OCI-LY7 (cell line): ENCODE measurements around the gene G6PD. TPM values are rescaled to one million over a fixed set of nuclear protein-coding genes. Genes with fewer than 3 reads are reported as not detected.

Source experiments
- BruUV-seq: library from RNA; stranded (reverse); fragments of 400-500 nt; replicated peaks from 2 replicates; lab custom pipeline; 2021; lab: Mats Ljungman, UMichigan
- CTCF ChIA-PET: fragments of 300-600 bp; sonication (Branson Sonifier 250); formaldehyde crosslinking; loops from one replicate; lab custom pipeline; 2022; ENCODE audit warnings: antibody characterized with exemption; ENCODE audit not compliant: unreplicated experiment; lab: Charles Lee
- POLR2A ChIA-PET: fragments of 300-600 bp; sonication (Branson Sonifier 250); formaldehyde crosslinking; loops from one replicate; lab custom pipeline; 2022; ENCODE audit warnings: antibody characterized with exemption; lab: Charles Lee
- DNase-seq: peaks from one replicate; pipeline ENCODE4 v3.0.0-alpha.2; 2015; ENCODE audit warnings: low spot score
- H2AFZ ChIP-seq: fragments of 200-600 bp; sonication (generic), shearing (Covaris generic); 2 replicates; pipeline ENCODE4 v1.6.1; 2014; ENCODE audit warnings: mild to moderate bottlenecking, antibody characterized with exemption, low read length, moderate library complexity
- H3K27ac ChIP-seq: fragments of 200-600 bp; sonication (generic); 2 replicates; pipeline ENCODE4 v1.5.1; 2014; ENCODE audit warnings: mixed run types, low read depth, mild to moderate bottlenecking, moderate library complexity, low read length, inconsistent platforms; ENCODE audit not compliant: poor library complexity, severe bottlenecking
- H3K36me3 ChIP-seq: fragments of 200-600 bp; sonication (generic); 2 replicates; pipeline ENCODE4 v1.6.1; 2014; ENCODE audit warnings: mild to moderate bottlenecking, antibody characterized with exemption, low read length, moderate library complexity, mixed read lengths; ENCODE audit not compliant: insufficient read depth
- H3K4me1 ChIP-seq: fragments of 200-600 bp; sonication (generic); 2 replicates; pipeline ENCODE4 v1.5.1; 2014; ENCODE audit warnings: mild to moderate bottlenecking, low read length; ENCODE audit not compliant: insufficient read depth, poor library complexity, severe bottlenecking
- H3K4me2 ChIP-seq: fragments of 200-600 bp; sonication (generic); 2 replicates; pipeline ENCODE4 v1.6.1; 2014; ENCODE audit warnings: mild to moderate bottlenecking, low read length
- H3K4me3 ChIP-seq: fragments of 200-600 bp; sonication (generic); 2 replicates; pipeline ENCODE4 v1.5.1; 2014; ENCODE audit warnings: mild to moderate bottlenecking, low read depth, low read length; ENCODE audit not compliant: poor library complexity, severe bottlenecking
- H3K79me2 ChIP-seq: fragments of 200-600 bp; sonication (generic); 2 replicates; pipeline ENCODE4 v1.6.1; 2016; ENCODE audit warnings: low read depth, mild to moderate bottlenecking, low read length, moderate library complexity, mixed read lengths; ENCODE audit not compliant: insufficient read depth
- H3K9me2 ChIP-seq: fragments of 200-600 bp; sonication (generic); 2 replicates; pipeline ENCODE4 v1.6.1; 2016; ENCODE audit warnings: mild to moderate bottlenecking, low read length, mixed read lengths; ENCODE audit not compliant: insufficient read depth
- H3K9me3 ChIP-seq: fragments of 200-600 bp; sonication (generic); 2 replicates; pipeline ENCODE4 v1.6.1; 2014; ENCODE audit warnings: mild to moderate bottlenecking, mixed run types, low read length, mixed read lengths
- H4K20me1 ChIP-seq: fragments of 200-600 bp; sonication (generic); 2 replicates; pipeline ENCODE4 v1.6.1; 2014; ENCODE audit warnings: mild to moderate bottlenecking, antibody characterized with exemption, low read length, moderate library complexity, mixed read lengths; ENCODE audit not compliant: insufficient read depth
- EZH2phosphoT487 ChIP-seq: fragments of 200-600 bp; sonication (generic); IDR thresholded peaks from 2 replicates; pipeline ENCODE4 v1.6.1; 2018; ENCODE audit warnings: low read depth, borderline replicate concordance, mild to moderate bottlenecking, mixed run types, antibody characterized with exemption, low read length, moderate library complexity, mixed read lengths
- intact Hi-C: fragments of 100-400 bp; cut with micrococcal nuclease; formaldehyde crosslinking; loops from one replicate; pipeline ENCODE4 v1.10.0; 2022; ENCODE audit not compliant: unreplicated experiment
- total RNA-seq, 2 experiments: library from RNA; depleted of rRNA in 1 of 2; stranded (reverse); fragments of >200 nt in 1 of 2; shearing (Covaris generic) in 1 of 2; gene quantifications; 2 replicates each; pipeline ENCODE4 v1.2.3, GENCODE V29; 2014 to 2022
- TF ChIP-seq, protein P1 (sequence below): fragments of 200-600 bp; sonication (generic); conservative IDR thresholded peaks from 2 replicates; pipeline ENCODE4 v1.5.1; 2014; ENCODE audit warnings: mild to moderate bottlenecking, antibody characterized with exemption, low read length, moderate library complexity, mixed read lengths

G6PD gene
- total RNA-seq, 2 experiments from 2014 or later, result 21.6 to 40.9 TPM

GRCh38 chrX:154483325-154483724, 63.3 kb downstream of the G6PD start:
- Histone ChIP-seq H2AFZ (no peak overlapping the region), H3K27ac (no peak overlapping the region), H3K36me3 (peaks cover 27% of the 10 kb centered on the region), H3K4me1 (peaks cover 66% of the 10 kb centered on the region), H3K79me2 (peaks cover 16% of the 10 kb centered on the region), H3K4me2 (no peak overlapping the region), H4K20me1 (no peaks in the 10 kb centered on the region), H3K9me2 (no peaks in the 10 kb centered on the region), H3K9me3 (no peaks in the 10 kb centered on the region), H3K4me3 (no peak overlapping the region)
- intact Hi-C loops, result loop anchor here (5.0 kb wide), 1 partner anchor 71 kb away; the partner anchor contains the start of gene TAFAZZIN
- CTCF ChIA-PET, result no interaction called here
- no peak for DNase-seq
- POLR2A ChIA-PET, result interaction anchor here (0.5 kb wide), 1 partner anchor 15 kb away, joined by 4 read pairs; no protein-coding TSS in a partner anchor
- BruUV-seq, result no TSS peak
- no peak for TF ChIP-seq EZH2phosphoT487
- TF ChIP-seq, protein P1, sequence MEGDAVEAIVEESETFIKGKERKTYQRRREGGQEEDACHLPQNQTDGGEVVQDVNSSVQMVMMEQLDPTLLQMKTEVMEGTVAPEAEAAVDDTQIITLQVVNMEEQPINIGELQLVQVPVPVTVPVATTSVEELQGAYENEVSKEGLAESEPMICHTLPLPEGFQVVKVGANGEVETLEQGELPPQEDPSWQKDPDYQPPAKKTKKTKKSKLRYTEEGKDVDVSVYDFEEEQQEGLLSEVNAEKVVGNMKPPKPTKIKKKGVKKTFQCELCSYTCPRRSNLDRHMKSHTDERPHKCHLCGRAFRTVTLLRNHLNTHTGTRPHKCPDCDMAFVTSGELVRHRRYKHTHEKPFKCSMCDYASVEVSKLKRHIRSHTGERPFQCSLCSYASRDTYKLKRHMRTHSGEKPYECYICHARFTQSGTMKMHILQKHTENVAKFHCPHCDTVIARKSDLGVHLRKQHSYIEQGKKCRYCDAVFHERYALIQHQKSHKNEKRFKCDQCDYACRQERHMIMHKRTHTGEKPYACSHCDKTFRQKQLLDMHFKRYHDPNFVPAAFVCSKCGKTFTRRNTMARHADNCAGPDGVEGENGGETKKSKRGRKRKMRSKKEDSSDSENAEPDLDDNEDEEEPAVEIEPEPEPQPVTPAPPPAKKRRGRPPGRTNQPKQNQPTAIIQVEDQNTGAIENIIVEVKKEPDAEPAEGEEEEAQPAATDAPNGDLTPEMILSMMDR, result no peak

GRCh38 chrX:154482786-154483185, 63.9 kb downstream of the G6PD start:
- Histone ChIP-seq H3K4me3 (no peak overlapping the region), H2AFZ (no peak overlapping the region), H3K9me3 (no peaks in the 10 kb centered on the region), H3K36me3 (peaks cover 27% of the 10 kb centered on the region), H3K9me2 (no peaks in the 10 kb centered on the region), H3K27ac (peak overlapping the region; percentile 58), H3K4me2 (peak overlapping the region; percentile 53), H3K4me1 (peaks cover 71% of the 10 kb centered on the region), H4K20me1 (no peaks in the 10 kb centered on the region), H3K79me2 (peaks cover 16% of the 10 kb centered on the region)
- ChIA-PET POLR2A (interaction anchor here (3.2 kb wide), 1 partner anchor 7 kb away, joined by 26 read pairs; the partner anchor contains the start of gene SLC10A3), CTCF (no interaction called here)
- DNase-seq, result no peak
- BruUV-seq, result no TSS peak
- TF ChIP-seq, protein P1, result no peak
- no peak for TF ChIP-seq EZH2phosphoT487
- intact Hi-C loops, result loop anchor here (5.0 kb wide), 1 partner anchor 70 kb away; the partner anchor contains the start of gene TAFAZZIN
